ENCODE results near the gene CHMP6.

The CHMP6 gene

DNA sequence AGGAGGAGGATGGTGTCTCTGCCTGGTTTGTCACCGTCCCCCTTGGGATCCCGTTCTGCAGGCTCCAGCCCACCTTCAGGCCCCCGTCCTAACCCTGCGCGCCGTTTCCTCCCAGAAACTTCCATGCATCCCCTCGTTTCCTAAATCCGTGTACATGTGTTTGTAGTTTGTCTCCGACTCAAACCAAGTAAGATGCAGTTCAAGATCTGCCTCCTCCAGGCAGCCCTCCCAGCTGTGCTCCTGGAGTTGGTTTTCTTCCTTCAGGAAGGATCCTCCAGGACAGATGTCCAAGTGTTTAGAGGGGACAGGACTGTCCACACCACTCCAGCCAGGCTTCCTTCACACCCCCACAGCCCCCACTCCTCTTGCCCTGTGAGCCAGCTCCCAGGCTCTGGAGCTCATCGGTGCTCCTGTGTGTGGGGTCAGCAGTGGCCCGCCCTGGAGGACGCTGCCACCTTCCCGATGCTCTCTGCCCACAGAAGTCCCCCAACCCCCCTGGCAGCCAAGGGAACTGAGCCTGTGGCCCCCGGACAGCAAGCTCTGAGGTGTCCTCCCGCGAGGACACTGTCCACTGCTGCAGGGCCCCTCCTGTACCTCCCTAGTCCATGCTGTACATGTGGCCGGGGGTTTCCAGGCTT lies 54.6 kb downstream of the CHMP6 start:
- DNase-seq = no peak

- no peak for DNase-seq
Observed at GRCh38 chr17:81046770-81047359, 55.2 kb downstream of the CHMP6 start.

- no peak for DNase-seq
Observed at GRCh38 chr17:81048827-81049371, 57.3 kb downstream of the CHMP6 start.

GRCh38 chr17:81049372-81049911 lies 57.8 kb downstream of the CHMP6 start:
- no peak for DNase-seq
